Measurements from ENCODE around the gene ASTL.

Gene ASTL

GRCh38 chr2:96097951-96098823, 40.1 kb downstream of the ASTL start:
- Histone ChIP-seq H3K9ac (ENCODE audit: low read length) (no peak overlapping the region), H2BK12ac (ENCODE audit: low read length in 2 of 2) (no peak overlapping the region), H2BK120ac (ENCODE audit: low read depth, low read length) (no peak overlapping the region), H3K4me1 (ENCODE audit: control insufficient read depth, insufficient read depth, low read depth, low read length) (no peaks in the 10 kb centered on the region), H3K4me3 (ENCODE audit: insufficient read depth in 1 of 2, low read depth in 1 of 2, low read length in 2 of 2) (no peak overlapping the region), H3K79me1 (replicated peaks; ENCODE audit: low read length, poor library complexity, severe bottlenecking) (no peaks in the 10 kb centered on the region), H4K91ac (ENCODE audit: low read length) (no peak overlapping the region), H2AK5ac (ENCODE audit: low read length, severe bottlenecking) (no peak overlapping the region), H2AFZ (ENCODE audit: low read depth, low read length) (no peak overlapping the region), H4K8ac (ENCODE audit: low read length) (no peak overlapping the region), H3K27me3 (ENCODE audit: control insufficient read depth in 1 of 2, insufficient read depth in 1 of 2, low read length in 2 of 2) (peaks cover 10 to 28% of the 10 kb centered on the region in 2 experiments), H3K4me2 (ENCODE audit: low read length, poor library complexity, severe bottlenecking) (no peak overlapping the region), H3K36me3 (ENCODE audit: control insufficient read depth in 1 of 2, insufficient read depth in 2 of 2, low read depth in 1 of 2, low read length in 2 of 2) (no peaks in the 10 kb centered on the region), H3K14ac (ENCODE audit: low read length in 2 of 2) (no peak overlapping the region), H3K9me3 (ENCODE audit: control insufficient read depth, low read length) (no peaks in the 10 kb centered on the region), H3K18ac (ENCODE audit: low read depth in 1 of 2, low read length in 2 of 2) (no peak overlapping the region), H3K23ac (ENCODE audit: low read length in 2 of 2) (no peak overlapping the region), H3K4ac (ENCODE audit: low read depth in 1 of 2, low read length in 2 of 2) (peak overlapping the region in 1 of 2 experiments; percentile 7), H3K27ac (ENCODE audit: low read length, poor library complexity, severe bottlenecking) (no peak overlapping the region), H2BK15ac (ENCODE audit: low read depth, poor library complexity, severe bottlenecking) (no peak overlapping the region), H2BK5ac (ENCODE audit: low read depth, low read length, poor library complexity, severe bottlenecking) (no peak overlapping the region)
- DNase-seq = no peak
- WGBS = 73% methylated on average over 7 of the region's 7 CpGs

DNA sequence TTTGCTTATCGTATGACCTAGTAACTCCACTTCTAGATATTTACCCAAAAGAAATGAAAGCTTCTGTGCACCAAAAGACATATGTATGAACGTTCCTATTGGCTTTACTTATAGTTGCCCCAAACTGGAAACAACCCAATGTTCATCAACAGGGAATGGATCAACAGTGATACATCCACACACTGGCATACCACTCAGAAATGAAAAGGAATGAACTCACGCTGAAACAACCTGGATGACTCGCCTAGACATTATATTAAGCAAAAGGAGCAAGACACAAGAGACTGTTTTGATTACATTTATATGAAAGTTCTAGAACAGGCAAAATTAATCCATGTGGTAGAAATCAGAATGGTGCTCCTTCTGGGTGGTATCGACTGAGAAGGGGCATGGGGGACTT, 40.9 kb downstream of the ASTL start:
- Histone ChIP-seq H3K27ac (ENCODE audit: low read length, poor library complexity, severe bottlenecking) (no peak overlapping the region), H4K8ac (ENCODE audit: low read length) (no peak overlapping the region), H4K91ac (ENCODE audit: low read length) (no peak overlapping the region), H2BK12ac (ENCODE audit: low read length in 2 of 2) (no peak overlapping the region), H2BK15ac (ENCODE audit: low read depth, poor library complexity, severe bottlenecking) (no peak overlapping the region), H3K4me3 (ENCODE audit: insufficient read depth in 1 of 2, low read depth in 1 of 2, low read length in 2 of 2) (no peak overlapping the region), H2AFZ (ENCODE audit: low read depth, low read length) (no peak overlapping the region), H3K4me2 (ENCODE audit: low read length, poor library complexity, severe bottlenecking) (no peak overlapping the region), H2AK5ac (ENCODE audit: low read length, severe bottlenecking) (no peak overlapping the region), H3K14ac (ENCODE audit: low read length in 2 of 2) (no peak overlapping the region), H3K4me1 (ENCODE audit: control insufficient read depth, insufficient read depth, low read depth, low read length) (no peaks in the 10 kb centered on the region), H2BK120ac (ENCODE audit: low read depth, low read length) (no peak overlapping the region), H3K79me1 (replicated peaks; ENCODE audit: low read length, poor library complexity, severe bottlenecking) (no peaks in the 10 kb centered on the region), H3K36me3 (ENCODE audit: control insufficient read depth in 1 of 2, insufficient read depth in 2 of 2, low read depth in 1 of 2, low read length in 2 of 2) (no peaks in the 10 kb centered on the region), H3K9ac (ENCODE audit: low read length) (no peak overlapping the region), H3K4ac (ENCODE audit: low read depth in 1 of 2, low read length in 2 of 2) (no peak overlapping the region), H2BK5ac (ENCODE audit: low read depth, low read length, poor library complexity, severe bottlenecking) (no peak overlapping the region), H3K9me3 (ENCODE audit: control insufficient read depth, low read length) (no peaks in the 10 kb centered on the region), H3K18ac (ENCODE audit: low read depth in 1 of 2, low read length in 2 of 2) (no peak overlapping the region), H3K23ac (ENCODE audit: low read length in 2 of 2) (no peak overlapping the region), H3K27me3 (ENCODE audit: control insufficient read depth in 1 of 2, insufficient read depth in 1 of 2, low read length in 2 of 2) (peaks cover 14 to 33% of the 10 kb centered on the region in 2 experiments)
- WGBS = 91% methylated on average over 3 of the region's 5 CpGs
- no peak for DNase-seq

GRCh38 chr2:96095116-96095636, 43.1 kb downstream of the ASTL start:
- H3K14ac ChIP-seq (ENCODE audit: low read length in 2 of 2) = no peak overlapping the region
- H3K23ac ChIP-seq (ENCODE audit: low read length in 2 of 2) = no peak overlapping the region
- H2BK120ac ChIP-seq (ENCODE audit: low read depth, low read length) = no peak overlapping the region
- H3K4me3 ChIP-seq (ENCODE audit: insufficient read depth in 1 of 2, low read depth in 1 of 2, low read length in 2 of 2) = no peak overlapping the region
- no peak for DNase-seq
- H2BK5ac ChIP-seq (ENCODE audit: low read depth, low read length, poor library complexity, severe bottlenecking) = no peak overlapping the region
- H3K18ac ChIP-seq (ENCODE audit: low read depth in 1 of 2, low read length in 2 of 2) = no peak overlapping the region
- H4K8ac ChIP-seq (ENCODE audit: low read length) = no peak overlapping the region
- H4K91ac ChIP-seq (ENCODE audit: low read length) = no peak overlapping the region
- H3K4me1 ChIP-seq (ENCODE audit: control insufficient read depth, insufficient read depth, low read depth, low read length) = no peaks in the 10 kb centered on the region
- 94% methylated on average over 7 of the region's 7 CpGs for WGBS
- H2AFZ ChIP-seq (ENCODE audit: low read depth, low read length) = no peak overlapping the region
- no peaks in the 10 kb centered on the region for H3K36me3 ChIP-seq (ENCODE audit: control insufficient read depth in 1 of 2, insufficient read depth in 2 of 2, low read depth in 1 of 2, low read length in 2 of 2)
- H3K27ac ChIP-seq (ENCODE audit: low read length, poor library complexity, severe bottlenecking) = no peak overlapping the region
- H3K27me3 ChIP-seq (ENCODE audit: control insufficient read depth in 1 of 2, insufficient read depth in 1 of 2, low read length in 2 of 2) = peaks cover 27 to 47% of the 10 kb centered on the region in 2 experiments
- no peak overlapping the region for H2AK5ac ChIP-seq (ENCODE audit: low read length, severe bottlenecking)
- H3K79me1 ChIP-seq (replicated peaks; ENCODE audit: low read length, poor library complexity, severe bottlenecking) = no peaks in the 10 kb centered on the region
- no peaks in the 10 kb centered on the region for H3K9me3 ChIP-seq (ENCODE audit: control insufficient read depth, low read length)
- H2BK12ac ChIP-seq (ENCODE audit: low read length in 2 of 2) = no peak overlapping the region
- H3K4me2 ChIP-seq (ENCODE audit: low read length, poor library complexity, severe bottlenecking) = no peak overlapping the region
- no peak overlapping the region for H2BK15ac ChIP-seq (ENCODE audit: low read depth, poor library complexity, severe bottlenecking)
- H3K9ac ChIP-seq (ENCODE audit: low read length) = no peak overlapping the region
- H3K4ac ChIP-seq (ENCODE audit: low read depth in 1 of 2, low read length in 2 of 2) = no peak overlapping the region

DNA sequence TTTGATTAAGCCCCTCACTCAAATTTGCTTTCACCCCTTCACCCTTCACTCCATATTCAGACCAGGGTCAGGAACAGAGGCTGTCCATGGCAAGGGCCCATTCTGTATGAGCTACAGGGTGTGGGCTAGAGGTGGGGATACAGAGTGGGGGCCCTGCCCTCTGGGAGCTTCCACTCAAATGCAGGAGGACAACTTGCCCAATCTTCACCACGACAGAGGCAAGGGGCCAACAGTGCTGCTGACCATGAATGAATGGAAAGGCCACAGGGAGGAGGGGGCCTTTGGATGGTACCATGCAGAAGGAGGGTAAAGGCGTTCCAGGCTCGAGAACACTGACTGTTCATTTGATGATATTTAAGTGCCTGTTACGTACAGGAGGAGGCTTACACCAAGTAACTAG, 44.8 kb downstream of the ASTL start:
- Histone ChIP-seq H3K4me2 (ENCODE audit: low read length, poor library complexity, severe bottlenecking) (no peak overlapping the region), H2AK5ac (ENCODE audit: low read length, severe bottlenecking) (no peak overlapping the region), H2BK15ac (ENCODE audit: low read depth, poor library complexity, severe bottlenecking) (no peak overlapping the region), H2AFZ (ENCODE audit: low read depth, low read length) (no peak overlapping the region), H2BK12ac (ENCODE audit: low read length in 2 of 2) (no peak overlapping the region), H3K79me1 (replicated peaks; ENCODE audit: low read length, poor library complexity, severe bottlenecking) (no peaks in the 10 kb centered on the region), H3K14ac (ENCODE audit: low read length in 2 of 2) (no peak overlapping the region), H3K4me1 (ENCODE audit: control insufficient read depth, insufficient read depth, low read depth, low read length) (peaks cover 2% of the 10 kb centered on the region), H3K36me3 (ENCODE audit: control insufficient read depth in 1 of 2, insufficient read depth in 2 of 2, low read depth in 1 of 2, low read length in 2 of 2) (no peaks in the 10 kb centered on the region), H3K27ac (ENCODE audit: low read length, poor library complexity, severe bottlenecking) (no peak overlapping the region), H4K8ac (ENCODE audit: low read length) (no peak overlapping the region), H3K4me3 (ENCODE audit: insufficient read depth in 1 of 2, low read depth in 1 of 2, low read length in 2 of 2) (no peak overlapping the region), H3K18ac (ENCODE audit: low read depth in 1 of 2, low read length in 2 of 2) (no peak overlapping the region), H4K91ac (ENCODE audit: low read length) (no peak overlapping the region), H3K27me3 (ENCODE audit: control insufficient read depth in 1 of 2, insufficient read depth in 1 of 2, low read length in 2 of 2) (peaks cover 37 to 54% of the 10 kb centered on the region in 2 experiments), H3K9me3 (ENCODE audit: control insufficient read depth, low read length) (no peaks in the 10 kb centered on the region), H3K4ac (ENCODE audit: low read depth in 1 of 2, low read length in 2 of 2) (no peak overlapping the region), H3K23ac (ENCODE audit: low read length in 2 of 2) (no peak overlapping the region), H2BK120ac (ENCODE audit: low read depth, low read length) (no peak overlapping the region), H2BK5ac (ENCODE audit: low read depth, low read length, poor library complexity, severe bottlenecking) (no peak overlapping the region), H3K9ac (ENCODE audit: low read length) (no peak overlapping the region)
- WGBS = 86% methylated on average over 4 of the region's 4 CpGs
- DNase-seq = no peak

Data from mesenchymal stem cell (in vitro differentiated cells and primary cell).